RKO (cell line): ENCODE measurements around the gene SNX24.
A peak's percentile ranks its signal among the peaks of the same experiment; 100 is the strongest.

Experiments used
- DNase-seq: peaks from one replicate; pipeline ENCODE4 v3.0.0-alpha.2; 2016; ENCODE audit warnings: low spot score

The SNX24 gene

GRCh38 chr5:123028222-123028621 lies 182.8 kb downstream of the SNX24 start:
- no peak for DNase-seq

GRCh38 chr5:123033157-123033671 lies 187.8 kb downstream of the SNX24 start:
- no peak for DNase-seq

- DNase-seq = peak; percentile 73
Measured at GRCh38 chr5:123035360-123035917, 190.0 kb downstream of the SNX24 start.

GRCh38 chr5:123035918-123036390 lies 190.5 kb downstream of the SNX24 start:
- DNase-seq = peak; percentile 52

GRCh38 chr5:123036391-123037103 lies 191.1 kb downstream of the SNX24 start, which contains the start of gene PPIC:
Gene PPIC (minus strand): TSS chr5:123036725. CDS start chr5:123036625, 100 bp downstream.
- peak; percentile 85 for DNase-seq

GRCh38 chr5:123037104-123037418 lies 191.6 kb downstream of the SNX24 start:
- DNase-seq = peak; percentile 66

- no peak for DNase-seq
Measured at GRCh38 chr5:123039673-123040072, 194.3 kb downstream of the SNX24 start.

GRCh38 chr5:123044926-123045617 lies 199.7 kb downstream of the SNX24 start:
- DNase-seq = no peak

- DNase-seq = no peak
Measured at GRCh38 chr5:123046222-123046621, 200.8 kb downstream of the SNX24 start.

GRCh38 chr5:123047706-123048105 lies 202.3 kb downstream of the SNX24 start:
- no peak for DNase-seq

- DNase-seq = no peak
Measured at GRCh38 chr5:123051206-123051605, 205.8 kb downstream of the SNX24 start.
